Karpas-422 (cell line): ENCODE measurements around the gene EPYC. TPM values are rescaled to one million over a fixed set of nuclear protein-coding genes. Genes with fewer than 3 reads are reported as not detected.

Experiments
- DNase-seq: peaks from one replicate; pipeline ENCODE4 v3.0.0-alpha.2; 2015
- H2AFZ ChIP-seq: fragments of 200-600 bp; sonication (generic); 2 replicates; pipeline ENCODE4 v1.6.1; 2014; ENCODE audit warnings: antibody characterized with exemption, low read length, mixed read lengths
- H3K27ac ChIP-seq: fragments of 200-600 bp; sonication (generic); 2 replicates; pipeline ENCODE4 v1.5.1; 2014; ENCODE audit warnings: mild to moderate bottlenecking, low read length, moderate library complexity
- H3K27me3 ChIP-seq: fragments of 200-600 bp; sonication (generic); 2 replicates; pipeline ENCODE4 v1.6.1; 2014; ENCODE audit warnings: low read length, mixed read lengths
- H3K36me3 ChIP-seq: fragments of 200-600 bp; sonication (generic); 2 replicates; pipeline ENCODE4 v1.6.1; 2014; ENCODE audit warnings: low read length, mixed read lengths; ENCODE audit not compliant: insufficient read depth
- H3K4me1 ChIP-seq: fragments of 200-600 bp; sonication (generic); 2 replicates; pipeline ENCODE4 v1.6.1; 2014; ENCODE audit warnings: mild to moderate bottlenecking, low read length, mixed read lengths
- H3K4me2 ChIP-seq: fragments of 200-600 bp; sonication (generic); 2 replicates; pipeline ENCODE4 v1.6.1; 2014; ENCODE audit warnings: low read length, low read depth, mild to moderate bottlenecking; ENCODE audit not compliant: poor library complexity, severe bottlenecking
- H3K4me3 ChIP-seq: fragments of 200-600 bp; sonication (generic); 2 replicates; pipeline ENCODE4 v1.5.1; 2014; ENCODE audit warnings: mild to moderate bottlenecking, antibody characterized with exemption, low read length, mixed read lengths
- H3K79me2 ChIP-seq: fragments of 200-600 bp; sonication (generic); 2 replicates; pipeline ENCODE4 v1.6.1; 2014; ENCODE audit warnings: mild to moderate bottlenecking, low read length, mixed read lengths
- H3K9ac ChIP-seq: fragments of 200-600 bp; sonication (generic); 2 replicates; pipeline ENCODE4 v1.6.0; 2014; ENCODE audit warnings: low read length
- H3K9me2 ChIP-seq: fragments of 200-600 bp; sonication (generic), shearing (Covaris generic); replicated peaks from 2 replicates; pipeline ENCODE4 v1.6.0; 2014; ENCODE audit warnings: mild to moderate bottlenecking, low read length, moderate library complexity; ENCODE audit not compliant: insufficient read depth
- H3K9me3 ChIP-seq: fragments of 300-700, 200-600 bp; sonication (generic); 2 replicates; pipeline ENCODE4 v1.6.1; 2014; ENCODE audit warnings: low read length, mixed read lengths
- H4K20me1 ChIP-seq: fragments of 200-600 bp; sonication (generic); 2 replicates; pipeline ENCODE4 v1.6.1; 2014; ENCODE audit warnings: mild to moderate bottlenecking, antibody characterized with exemption, low read length, low read depth; ENCODE audit not compliant: insufficient read depth
- total RNA-seq: library from RNA; depleted of rRNA; stranded (reverse); fragments of >200 nt; shearing (Covaris generic); gene quantifications from 2 replicates; pipeline ENCODE4 v1.2.3, GENCODE V29; 2014; ENCODE audit warnings: low replicate concordance

The EPYC gene
- total RNA-seq, 1 experiment from 2014 or later, result not detected

DNA sequence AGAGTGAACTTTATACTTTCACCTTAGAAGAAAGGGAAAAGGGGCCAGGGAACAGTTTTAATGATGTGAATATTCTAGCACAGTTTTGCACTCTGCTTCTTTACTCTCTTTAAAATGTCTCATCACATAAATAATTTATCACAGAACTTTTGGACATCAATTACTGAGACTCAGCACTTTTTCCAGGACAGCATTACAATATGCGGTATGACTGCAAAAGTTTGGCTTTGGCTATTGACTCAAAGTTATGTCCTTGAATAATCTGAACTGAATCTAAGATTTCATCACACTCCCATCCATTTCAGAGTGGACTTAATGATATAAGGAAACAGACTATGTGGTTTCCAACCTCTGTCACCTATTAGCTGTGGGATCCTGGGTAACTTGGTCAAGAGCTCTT is 61.5 kb downstream of the EPYC start:
- H3K9ac ChIP-seq, result no peak overlapping the region
- H3K79me2 ChIP-seq, result no peaks in the 10 kb centered on the region
- no peak overlapping the region for H2AFZ ChIP-seq
- no peak for DNase-seq
- H3K4me2 ChIP-seq, result no peak overlapping the region
- H3K4me1 ChIP-seq, result no peaks in the 10 kb centered on the region
- no peaks in the 10 kb centered on the region for H4K20me1 ChIP-seq
- H3K4me3 ChIP-seq, result no peak overlapping the region
- no peaks in the 10 kb centered on the region for H3K27me3 ChIP-seq
- no peaks in the 10 kb centered on the region for H3K9me3 ChIP-seq
- no peaks in the 10 kb centered on the region for H3K36me3 ChIP-seq
- H3K9me2 ChIP-seq, result no peaks in the 10 kb centered on the region
- no peak overlapping the region for H3K27ac ChIP-seq

- H3K36me3 ChIP-seq, result no peaks in the 10 kb centered on the region
- H3K4me1 ChIP-seq, result no peaks in the 10 kb centered on the region
- no peaks in the 10 kb centered on the region for H3K79me2 ChIP-seq
- no peaks in the 10 kb centered on the region for H3K9me2 ChIP-seq
- no peak overlapping the region for H3K9ac ChIP-seq
- H2AFZ ChIP-seq, result no peak overlapping the region
- no peak overlapping the region for H3K4me3 ChIP-seq
- DNase-seq, result peak; percentile 79
- H3K4me2 ChIP-seq, result no peak overlapping the region
- H4K20me1 ChIP-seq, result no peaks in the 10 kb centered on the region
- no peaks in the 10 kb centered on the region for H3K27me3 ChIP-seq
- H3K9me3 ChIP-seq, result no peaks in the 10 kb centered on the region
- no peak overlapping the region for H3K27ac ChIP-seq
These were observed 63.8 kb downstream of the EPYC start for GRCh38 chr12:90940872-90941499.

DNA sequence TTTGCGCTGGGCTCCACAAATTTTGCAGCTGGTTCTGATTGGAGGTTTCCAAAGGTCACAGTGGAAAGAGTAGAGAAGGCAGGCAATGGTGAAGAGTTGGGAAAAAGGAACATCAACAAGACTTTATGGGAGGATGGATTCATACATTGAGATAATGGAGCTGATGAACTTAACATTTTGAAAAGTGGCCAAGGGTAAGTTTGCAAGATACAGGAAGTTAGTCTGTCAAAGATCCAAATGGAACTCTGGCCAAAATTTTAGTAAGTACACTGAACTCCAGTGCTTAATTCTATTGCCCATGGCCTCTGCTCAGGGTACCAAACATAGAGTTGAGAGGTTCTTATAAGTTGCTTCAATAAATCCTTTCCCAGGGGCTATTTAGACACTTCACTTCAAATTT is 65.4 kb downstream of the EPYC start:
- Histone ChIP-seq H3K27me3 (no peaks in the 10 kb centered on the region), H3K36me3 (no peaks in the 10 kb centered on the region), H2AFZ (no peak overlapping the region), H3K4me3 (no peak overlapping the region), H3K9ac (no peak overlapping the region), H4K20me1 (no peaks in the 10 kb centered on the region), H3K9me2 (no peaks in the 10 kb centered on the region), H3K4me2 (no peak overlapping the region), H3K9me3 (no peaks in the 10 kb centered on the region), H3K27ac (no peak overlapping the region), H3K4me1 (no peaks in the 10 kb centered on the region), H3K79me2 (no peaks in the 10 kb centered on the region)
- DNase-seq, result no peak

- H3K27ac ChIP-seq, result no peak overlapping the region
- no peak for DNase-seq
- no peaks in the 10 kb centered on the region for H3K9me2 ChIP-seq
- H3K79me2 ChIP-seq, result no peaks in the 10 kb centered on the region
- H3K9me3 ChIP-seq, result no peaks in the 10 kb centered on the region
- H3K36me3 ChIP-seq, result no peaks in the 10 kb centered on the region
- no peak overlapping the region for H3K9ac ChIP-seq
- H2AFZ ChIP-seq, result no peak overlapping the region
- H3K27me3 ChIP-seq, result no peaks in the 10 kb centered on the region
- H3K4me3 ChIP-seq, result no peak overlapping the region
- no peak overlapping the region for H3K4me2 ChIP-seq
- no peaks in the 10 kb centered on the region for H3K4me1 ChIP-seq
- H4K20me1 ChIP-seq, result no peaks in the 10 kb centered on the region
These were observed 66.3 kb downstream of the EPYC start for GRCh38 chr12:90938451-90938850.

DNA sequence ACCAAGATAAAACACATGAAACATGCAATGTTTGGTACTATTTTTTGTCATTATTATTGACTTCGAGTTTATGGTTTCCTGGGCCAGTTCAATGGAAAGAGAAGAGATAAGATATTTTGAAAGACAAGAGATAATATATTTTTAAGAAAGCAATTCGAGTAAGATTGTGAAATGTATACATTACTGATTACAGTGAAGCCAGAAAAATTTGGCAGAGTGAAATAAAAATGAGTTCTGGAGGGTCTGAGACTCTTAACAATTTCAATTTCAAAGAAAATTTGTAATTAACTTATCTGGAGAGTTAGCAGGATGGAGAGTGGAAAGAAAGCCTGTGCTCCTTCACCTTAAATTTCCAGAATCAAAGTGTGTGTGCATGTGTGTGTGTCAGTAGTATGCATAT is 67.1 kb downstream of the EPYC start:
- Histone ChIP-seq H3K27me3 (no peaks in the 10 kb centered on the region), H3K27ac (no peak overlapping the region), H3K9me2 (no peaks in the 10 kb centered on the region), H3K4me1 (no peaks in the 10 kb centered on the region), H3K9me3 (no peaks in the 10 kb centered on the region), H3K9ac (no peak overlapping the region), H2AFZ (no peak overlapping the region), H4K20me1 (no peaks in the 10 kb centered on the region), H3K4me3 (no peak overlapping the region), H3K79me2 (no peaks in the 10 kb centered on the region), H3K36me3 (no peaks in the 10 kb centered on the region), H3K4me2 (no peak overlapping the region)
- DNase-seq, result no peak

- H3K27ac ChIP-seq, result no peak overlapping the region
- no peak overlapping the region for H2AFZ ChIP-seq
- peak; percentile 62 for DNase-seq
- no peak overlapping the region for H3K4me2 ChIP-seq
- no peaks in the 10 kb centered on the region for H3K79me2 ChIP-seq
- H3K27me3 ChIP-seq, result no peaks in the 10 kb centered on the region
- no peaks in the 10 kb centered on the region for H3K4me1 ChIP-seq
- H3K4me3 ChIP-seq, result no peak overlapping the region
- H4K20me1 ChIP-seq, result no peaks in the 10 kb centered on the region
- no peak overlapping the region for H3K9ac ChIP-seq
- H3K36me3 ChIP-seq, result no peaks in the 10 kb centered on the region
- no peaks in the 10 kb centered on the region for H3K9me3 ChIP-seq
- H3K9me2 ChIP-seq, result no peaks in the 10 kb centered on the region
These were observed 68.4 kb downstream of the EPYC start for GRCh38 chr12:90936230-90937005.

- Histone ChIP-seq H3K4me1 (no peaks in the 10 kb centered on the region), H3K79me2 (no peaks in the 10 kb centered on the region), H3K9me3 (no peaks in the 10 kb centered on the region), H3K4me2 (no peak overlapping the region), H2AFZ (no peak overlapping the region), H3K27me3 (no peaks in the 10 kb centered on the region), H3K9ac (no peak overlapping the region), H3K27ac (no peak overlapping the region), H3K36me3 (no peaks in the 10 kb centered on the region), H3K9me2 (no peaks in the 10 kb centered on the region), H3K4me3 (no peak overlapping the region), H4K20me1 (no peaks in the 10 kb centered on the region)
- no peak for DNase-seq
These were observed 79.2 kb downstream of the EPYC start for GRCh38 chr12:90925562-90925961.

GRCh38 chr12:90924406-90924805 is 80.4 kb downstream of the EPYC start:
- Histone ChIP-seq H3K36me3 (no peaks in the 10 kb centered on the region), H3K4me2 (no peak overlapping the region), H3K4me1 (no peaks in the 10 kb centered on the region), H3K27ac (no peak overlapping the region), H3K27me3 (no peaks in the 10 kb centered on the region), H3K4me3 (no peak overlapping the region), H3K9me3 (no peaks in the 10 kb centered on the region), H3K9me2 (no peaks in the 10 kb centered on the region), H3K79me2 (no peaks in the 10 kb centered on the region), H3K9ac (no peak overlapping the region), H4K20me1 (no peaks in the 10 kb centered on the region), H2AFZ (no peak overlapping the region)
- DNase-seq, result no peak
